Hypothalamus (tissue), 51 donors: ENCODE measurements around the gene ITIH3.
A peak's percentile ranks its signal among the peaks of the same experiment; 100 is the strongest.
"Not testable (repeated sequence)": the region's sequence is repeated elsewhere in the genome, so short reads cannot be mapped to it uniquely, and the experiment has no call there.

Source experiments
- DNase-seq, 51 donors: peaks; one replicate each; lab custom pipeline; 2025; lab: John Stamatoyannopoulos, UW

ITIH3 gene

GRCh38 chr3:52794612-52795099, at the start of gene ITIH3:
TSS of gene ITIH3 (plus strand) at chr3:52794796. CDS start at chr3:52794804, 8 bp downstream.
- no peak for DNase-seq

- DNase-seq: no peak
Measured at GRCh38 chr3:52752045-52752660, 42.4 kb upstream of the ITIH3 start.

- DNase-seq: no peak
Measured at GRCh38 chr3:52754373-52754772, 40.2 kb upstream of the ITIH3 start.

- no peak for DNase-seq
Measured at GRCh38 chr3:52756141-52756540, 38.5 kb upstream of the ITIH3 start.

GRCh38 chr3:52763466-52763865, 31.1 kb upstream of the ITIH3 start:
- no peak for DNase-seq

- DNase-seq: no peak
Measured at GRCh38 chr3:52769786-52770455, 24.7 kb upstream of the ITIH3 start.

- peak; percentile 44 to 95 (median 86) for DNase-seq
Measured at GRCh38 chr3:52770496-52771333, 23.9 kb upstream of the ITIH3 start, which contains the start of gene NEK4. TSS of gene NEK4 (minus strand) at chr3:52770940. CDS start at chr3:52770746, 194 bp downstream.

- no peak for DNase-seq
Measured at GRCh38 chr3:52771334-52771681, 23.3 kb upstream of the ITIH3 start.

GRCh38 chr3:52771702-52772101, 22.9 kb upstream of the ITIH3 start:
- no peak for DNase-seq

- DNase-seq: no peak
Measured at GRCh38 chr3:52773361-52774065, 21.1 kb upstream of the ITIH3 start.

GRCh38 chr3:52774066-52774713, 20.4 kb upstream of the ITIH3 start:
- no peak for DNase-seq

- DNase-seq: peak in 1 of 51 donors; percentile 27
Measured at GRCh38 chr3:52774901-52775864, 19.4 kb upstream of the ITIH3 start.

GRCh38 chr3:52775877-52776276, 18.7 kb upstream of the ITIH3 start:
- DNase-seq: no peak

- DNase-seq: not testable (repeated sequence)
Measured at GRCh38 chr3:52776486-52776885, 18.1 kb upstream of the ITIH3 start.

GRCh38 chr3:52777127-52777958, 17.3 kb upstream of the ITIH3 start, which contains the start of gene ITIH1:
TSS of gene ITIH1 (plus strand) at chr3:52777599. CDS start at chr3:52777616, 17 bp downstream.
- DNase-seq: no peak

GRCh38 chr3:52777959-52778805, 16.4 kb upstream of the ITIH3 start:
- DNase-seq: no peak
